Stomach (tissue), 4 donors: ENCODE data around the gene ACKR3.

Experiments used
- EP300 ChIP-seq: sonication (generic); formaldehyde crosslinking; IDR thresholded peaks from one replicate; pipeline ENCODE4 v1.6.1; 2017; ENCODE audit warnings: antibody characterized with exemption
- POLR2A ChIP-seq, 4 donors: fragments of 450-650 bp; IDR thresholded peaks; one replicate each; pipeline ENCODE4 v1.6.1; 2016; ENCODE audit warnings: antibody characterized with exemption in 4 of 4, control low read depth in 2 of 4, mild to moderate bottlenecking in 1 of 4, moderate library complexity in 1 of 4
- TF ChIP-seq, protein P1 (sequence below), 7 experiments: fragments of 450-650 bp in 4 of 7; fragments of 200-600 bp in 3 of 7; sonication (generic) in 3 of 7; IDR thresholded peaks; one replicate each; pipeline ENCODE4 v1.5.1; 2016 to 2019; ENCODE audit warnings: antibody characterized with exemption in 7 of 7, control low read depth in 2 of 7, mild to moderate bottlenecking in 1 of 7

DNA sequence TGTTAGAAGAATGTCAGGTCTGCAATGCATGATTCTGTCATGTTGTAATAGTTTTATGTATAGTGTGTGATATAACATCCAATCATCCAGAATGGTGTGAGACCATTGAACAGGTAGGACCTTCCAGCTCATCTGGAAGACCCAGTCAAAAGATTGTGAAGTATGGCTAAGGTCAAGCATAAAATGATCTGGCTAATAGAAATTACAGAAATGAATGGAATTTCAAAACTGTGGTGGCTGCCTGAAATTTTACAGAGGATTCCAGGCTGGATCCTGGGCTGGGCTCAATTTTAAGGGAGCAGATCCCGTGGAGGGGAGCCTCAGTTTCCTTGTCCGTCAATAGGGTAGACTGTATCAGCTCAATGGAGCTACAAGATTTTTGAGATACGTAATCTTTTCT lies 39.1 kb downstream of the ACKR3 start:
- TF ChIP-seq EP300 (no peak), POLR2A (IDR thresholded peaks at IDR 0.05) (no peak)
- TF ChIP-seq, protein P1, sequence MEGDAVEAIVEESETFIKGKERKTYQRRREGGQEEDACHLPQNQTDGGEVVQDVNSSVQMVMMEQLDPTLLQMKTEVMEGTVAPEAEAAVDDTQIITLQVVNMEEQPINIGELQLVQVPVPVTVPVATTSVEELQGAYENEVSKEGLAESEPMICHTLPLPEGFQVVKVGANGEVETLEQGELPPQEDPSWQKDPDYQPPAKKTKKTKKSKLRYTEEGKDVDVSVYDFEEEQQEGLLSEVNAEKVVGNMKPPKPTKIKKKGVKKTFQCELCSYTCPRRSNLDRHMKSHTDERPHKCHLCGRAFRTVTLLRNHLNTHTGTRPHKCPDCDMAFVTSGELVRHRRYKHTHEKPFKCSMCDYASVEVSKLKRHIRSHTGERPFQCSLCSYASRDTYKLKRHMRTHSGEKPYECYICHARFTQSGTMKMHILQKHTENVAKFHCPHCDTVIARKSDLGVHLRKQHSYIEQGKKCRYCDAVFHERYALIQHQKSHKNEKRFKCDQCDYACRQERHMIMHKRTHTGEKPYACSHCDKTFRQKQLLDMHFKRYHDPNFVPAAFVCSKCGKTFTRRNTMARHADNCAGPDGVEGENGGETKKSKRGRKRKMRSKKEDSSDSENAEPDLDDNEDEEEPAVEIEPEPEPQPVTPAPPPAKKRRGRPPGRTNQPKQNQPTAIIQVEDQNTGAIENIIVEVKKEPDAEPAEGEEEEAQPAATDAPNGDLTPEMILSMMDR (IDR thresholded peaks at IDR 0.05), result no peak
